Activated T-helper 17 cell treated with anti-CD3 and anti-CD28 coated beads, Interleukin-2, amount 50 U/mL, for 72 hours (primary cell): ENCODE data around the gene DRD4. TPM values are rescaled to one million over a fixed set of nuclear protein-coding genes. Genes with fewer than 3 reads are reported as not detected.
"Not testable (repeated sequence)": the region's sequence is repeated elsewhere in the genome, so short reads cannot be mapped to it uniquely, and the experiment has no call there.

Source experiments
- ATAC-seq: fragments of 150-1000 bp; cut with Tn5 transposase; replicated peaks from 2 replicates; pipeline ENCODE4 v1.10.0; 2021; ENCODE audit warnings: mild to moderate bottlenecking, moderate library complexity
- H3K27ac Mint-ChIP-seq: one replicate; pipeline ENCODE4 v1.8.0; 2022; ENCODE audit warnings: mixed read lengths
- H3K27me3 Mint-ChIP-seq: one replicate; pipeline ENCODE4 v1.8.0; 2022; ENCODE audit warnings: mixed read lengths
- H3K36me3 Mint-ChIP-seq: one replicate; pipeline ENCODE4 v1.8.0; 2022; ENCODE audit warnings: low read depth, mild to moderate bottlenecking, mixed read lengths
- H3K4me1 Mint-ChIP-seq: one replicate; pipeline ENCODE4 v1.8.0; 2022; ENCODE audit warnings: mixed read lengths
- H3K4me3 Mint-ChIP-seq: one replicate; pipeline ENCODE4 v1.8.0; 2022; ENCODE audit warnings: mild to moderate bottlenecking, mixed read lengths
- H3K9me3 Mint-ChIP-seq: one replicate; pipeline ENCODE4 v1.8.0; 2022; ENCODE audit warnings: mixed read lengths
- total RNA-seq, 2 donors: library from RNA; stranded (reverse); gene quantifications; one replicate each; pipeline ENCODE4 v1.2.3, GENCODE V29; 2022

Gene DRD4
- total RNA-seq, 2 donors from 2014 or later: 0.48 to 3.8 TPM

DNA sequence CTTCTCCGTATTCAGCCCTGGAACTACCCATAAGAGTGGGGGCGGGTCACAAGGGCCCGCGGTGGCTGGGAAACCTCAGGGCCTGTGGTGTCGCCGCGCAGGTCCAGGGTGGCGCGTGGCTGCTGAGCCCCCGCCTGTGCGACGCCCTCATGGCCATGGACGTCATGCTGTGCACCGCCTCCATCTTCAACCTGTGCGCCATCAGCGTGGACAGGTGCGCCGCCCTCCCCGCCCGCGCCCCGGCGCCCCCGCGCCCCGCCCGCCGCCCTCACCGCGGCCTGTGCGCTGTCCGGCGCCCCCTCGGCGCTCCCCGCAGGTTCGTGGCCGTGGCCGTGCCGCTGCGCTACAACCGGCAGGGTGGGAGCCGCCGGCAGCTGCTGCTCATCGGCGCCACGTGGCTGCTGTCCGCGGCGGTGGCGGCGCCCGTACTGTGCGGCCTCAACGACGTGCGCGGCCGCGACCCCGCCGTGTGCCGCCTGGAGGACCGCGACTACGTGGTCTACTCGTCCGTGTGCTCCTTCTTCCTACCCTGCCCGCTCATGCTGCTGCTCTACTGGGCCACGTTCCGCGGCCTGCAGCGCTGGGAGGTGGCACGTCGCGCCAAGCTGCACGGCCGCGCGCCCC lies 2.4 kb downstream of the DRD4 start:
- H3K4me3 Mint-ChIP-seq: no peak overlapping the region
- H3K27ac Mint-ChIP-seq: no peak overlapping the region
- peaks cover 10% of the 10 kb centered on the region for H3K36me3 Mint-ChIP-seq
- no peak for ATAC-seq
- no peaks in the 10 kb centered on the region for H3K4me1 Mint-ChIP-seq
- no peaks in the 10 kb centered on the region for H3K9me3 Mint-ChIP-seq
- peaks cover 8% of the 10 kb centered on the region for H3K27me3 Mint-ChIP-seq

DNA sequence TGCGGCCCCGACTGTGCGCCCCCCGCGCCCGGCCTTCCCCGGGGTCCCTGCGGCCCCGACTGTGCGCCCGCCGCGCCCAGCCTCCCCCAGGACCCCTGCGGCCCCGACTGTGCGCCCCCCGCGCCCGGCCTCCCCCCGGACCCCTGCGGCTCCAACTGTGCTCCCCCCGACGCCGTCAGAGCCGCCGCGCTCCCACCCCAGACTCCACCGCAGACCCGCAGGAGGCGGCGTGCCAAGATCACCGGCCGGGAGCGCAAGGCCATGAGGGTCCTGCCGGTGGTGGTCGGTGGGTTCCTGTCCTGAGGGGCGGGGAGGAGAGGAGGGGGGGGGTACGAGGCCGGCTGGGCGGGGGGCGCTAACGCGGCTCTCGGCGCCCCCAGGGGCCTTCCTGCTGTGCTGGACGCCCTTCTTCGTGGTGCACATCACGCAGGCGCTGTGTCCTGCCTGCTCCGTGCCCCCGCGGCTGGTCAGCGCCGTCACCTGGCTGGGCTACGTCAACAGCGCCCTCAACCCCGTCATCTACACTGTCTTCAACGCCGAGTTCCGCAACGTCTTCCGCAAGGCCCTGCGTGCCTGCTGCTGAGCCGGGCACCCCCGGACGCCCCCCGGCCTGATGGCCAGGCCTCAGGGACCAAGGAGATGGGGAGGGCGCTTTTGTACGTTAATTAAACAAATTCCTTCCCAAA lies 3.1 kb downstream of the DRD4 start:
- peak; percentile 39 for ATAC-seq
- no peak overlapping the region for H3K27ac Mint-ChIP-seq
- peak overlapping the region; percentile 22 for H3K4me3 Mint-ChIP-seq
- H3K4me1 Mint-ChIP-seq: no peaks in the 10 kb centered on the region
- peaks cover 8% of the 10 kb centered on the region for H3K27me3 Mint-ChIP-seq
- H3K36me3 Mint-ChIP-seq: peaks cover 10% of the 10 kb centered on the region
- no peaks in the 10 kb centered on the region for H3K9me3 Mint-ChIP-seq

DNA sequence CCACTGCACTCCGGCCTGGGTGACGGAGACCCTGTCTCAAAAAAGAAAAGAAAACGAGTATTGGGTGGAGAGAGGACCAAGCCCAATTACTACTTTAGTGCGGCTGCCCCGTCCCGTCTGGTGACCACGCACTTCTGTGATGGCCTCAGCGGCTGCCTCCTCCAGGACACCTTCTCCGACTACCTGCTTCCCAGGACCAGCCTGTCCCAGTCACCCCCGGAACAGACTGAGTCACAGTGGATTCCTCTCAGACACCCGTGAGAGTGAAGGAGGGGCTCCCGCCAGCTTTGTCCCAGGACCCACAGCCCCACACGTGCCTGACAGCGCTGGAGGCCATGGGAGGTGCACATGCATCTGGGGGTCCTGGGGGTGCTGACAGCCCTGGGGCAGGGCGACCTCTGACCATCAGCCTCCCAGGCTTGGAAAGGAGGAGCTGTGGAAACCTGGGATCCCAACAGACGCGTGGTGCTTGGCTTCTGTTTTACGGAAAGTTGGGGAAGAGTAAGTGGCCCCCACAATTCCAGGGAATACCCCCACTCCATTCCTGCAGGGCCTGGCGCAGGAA lies 4.8 kb downstream of the DRD4 start:
- peaks cover 22% of the 10 kb centered on the region for H3K36me3 Mint-ChIP-seq
- ATAC-seq: no peak
- H3K9me3 Mint-ChIP-seq: no peaks in the 10 kb centered on the region
- H3K27me3 Mint-ChIP-seq: peaks cover 5% of the 10 kb centered on the region
- H3K4me3 Mint-ChIP-seq: no peak overlapping the region
- no peak overlapping the region for H3K27ac Mint-ChIP-seq
- H3K4me1 Mint-ChIP-seq: no peaks in the 10 kb centered on the region

DNA sequence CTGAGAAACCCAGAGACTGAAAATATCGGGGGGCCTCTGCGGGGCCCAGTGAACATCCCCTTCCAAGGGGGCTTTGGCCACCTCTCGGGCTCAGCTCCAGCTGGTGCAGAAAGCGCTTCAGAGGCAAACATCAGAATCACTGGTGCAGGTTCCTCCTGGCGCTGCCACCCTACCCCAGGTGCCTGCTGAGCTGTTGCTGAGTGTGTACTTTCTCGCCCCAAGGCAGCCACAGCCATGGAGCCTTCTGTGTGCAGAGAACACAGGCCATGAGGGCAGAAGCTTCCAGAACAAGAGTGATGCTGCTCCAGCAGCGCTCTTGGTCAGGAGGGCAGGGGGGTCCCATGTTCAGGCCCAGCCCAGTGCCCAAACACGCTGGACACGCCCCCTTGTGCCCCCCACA lies 6.3 kb downstream of the DRD4 start:
- Mint-ChIP-seq H3K27me3 (no peaks in the 10 kb centered on the region), H3K4me1 (no peaks in the 10 kb centered on the region), H3K4me3 (no peak overlapping the region), H3K36me3 (peaks cover 31% of the 10 kb centered on the region), H3K27ac (no peak overlapping the region), H3K9me3 (no peaks in the 10 kb centered on the region)
- no peak for ATAC-seq

DNA sequence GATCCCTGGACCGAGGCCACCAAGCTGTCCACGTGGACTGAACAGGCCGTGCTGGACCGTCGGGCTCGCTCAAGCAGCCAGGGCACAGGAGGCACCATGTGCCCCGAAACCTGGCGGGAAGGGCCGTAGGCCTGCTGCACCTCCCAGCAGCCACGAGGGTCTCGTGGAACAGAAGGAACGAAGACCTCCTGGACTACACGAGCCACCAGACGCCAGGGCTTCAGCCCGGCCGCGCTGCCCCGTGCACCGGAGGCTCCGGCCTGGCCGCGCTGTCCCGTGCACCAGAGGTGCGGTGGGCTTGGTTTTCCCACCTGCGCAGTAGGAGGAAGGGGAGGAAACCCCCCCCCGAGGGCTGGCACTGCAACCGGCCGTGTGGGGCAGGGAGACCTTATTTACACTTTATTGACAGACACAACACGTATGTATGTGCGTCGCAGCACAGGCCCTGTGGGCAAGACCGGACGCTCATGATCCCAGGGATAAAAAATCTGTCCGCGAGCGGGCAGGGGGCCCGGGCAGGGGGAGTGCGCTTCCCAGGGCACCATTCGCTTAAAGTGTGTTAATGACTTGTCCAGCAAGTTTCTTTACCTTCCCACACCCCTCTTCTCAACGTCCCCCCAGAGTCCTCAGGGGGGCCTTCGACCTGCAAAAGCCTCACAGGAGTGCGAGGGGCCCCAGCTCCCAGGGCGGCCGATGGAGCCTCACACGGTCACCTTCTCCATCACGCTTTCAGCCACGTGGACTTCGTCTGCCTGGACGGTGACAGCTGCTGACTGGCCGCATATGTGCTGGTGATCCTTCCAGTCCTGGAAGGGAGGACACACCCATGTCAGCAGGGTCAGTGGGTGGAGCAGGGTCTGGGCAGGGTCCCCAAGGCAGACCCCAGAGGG lies 7.0 kb downstream of the DRD4 start:
- Mint-ChIP-seq H3K4me3 (no peak overlapping the region), H3K27ac (no peak overlapping the region), H3K27me3 (no peaks in the 10 kb centered on the region), H3K4me1 (no peaks in the 10 kb centered on the region), H3K36me3 (peaks cover 32% of the 10 kb centered on the region), H3K9me3 (no peaks in the 10 kb centered on the region)
- no peak for ATAC-seq

DNA sequence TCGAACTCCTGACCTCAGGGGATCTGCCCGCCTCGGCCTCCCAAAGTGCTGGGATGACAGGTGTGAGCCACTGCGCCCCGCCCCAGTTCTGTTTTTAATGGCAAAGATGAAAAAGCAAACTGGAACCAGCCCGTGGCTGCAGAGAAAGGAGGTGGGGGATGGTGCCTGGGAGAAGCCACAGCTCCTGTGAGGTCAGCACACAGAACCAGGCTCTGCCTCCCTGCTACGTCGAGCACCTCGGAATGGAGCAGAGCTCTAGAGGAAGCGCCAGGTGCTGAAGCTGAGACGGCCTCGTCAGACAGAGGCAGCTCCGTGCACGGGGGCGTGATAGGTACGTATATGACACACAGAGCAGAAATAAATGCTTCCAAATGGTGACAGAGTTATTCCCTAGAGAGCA lies 8.5 kb downstream of the DRD4 start:
- Mint-ChIP-seq H3K36me3 (peaks cover 46% of the 10 kb centered on the region), H3K4me3 (no peak overlapping the region), H3K27ac (no peak overlapping the region), H3K4me1 (no peaks in the 10 kb centered on the region), H3K27me3 (no peaks in the 10 kb centered on the region), H3K9me3 (no peaks in the 10 kb centered on the region)
- no peak for ATAC-seq

DNA sequence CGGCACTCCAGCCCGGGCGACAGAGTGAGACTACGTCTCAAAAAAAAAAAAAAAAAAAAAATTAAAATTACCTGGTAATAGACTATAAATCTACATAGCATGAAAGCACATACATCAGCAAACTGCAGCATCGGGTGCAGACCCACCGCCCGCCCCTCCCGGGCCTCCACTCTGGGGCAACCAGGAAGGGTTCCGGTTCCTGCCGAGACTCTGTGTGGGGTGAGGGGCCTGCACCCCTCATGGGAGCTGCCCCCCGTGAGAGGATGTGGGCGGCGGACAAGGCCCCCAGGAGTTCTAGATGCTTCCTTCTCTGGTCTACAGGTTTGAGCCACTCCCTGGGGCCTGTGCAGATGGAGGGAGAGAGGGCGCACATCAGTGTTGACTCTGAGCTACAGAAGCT lies 9.1 kb downstream of the DRD4 start:
- ATAC-seq: no peak
- Mint-ChIP-seq H3K9me3 (no peaks in the 10 kb centered on the region), H3K27ac (no peak overlapping the region), H3K36me3 (peaks cover 51% of the 10 kb centered on the region), H3K27me3 (no peaks in the 10 kb centered on the region), H3K4me3 (no peak overlapping the region), H3K4me1 (no peaks in the 10 kb centered on the region)

DNA sequence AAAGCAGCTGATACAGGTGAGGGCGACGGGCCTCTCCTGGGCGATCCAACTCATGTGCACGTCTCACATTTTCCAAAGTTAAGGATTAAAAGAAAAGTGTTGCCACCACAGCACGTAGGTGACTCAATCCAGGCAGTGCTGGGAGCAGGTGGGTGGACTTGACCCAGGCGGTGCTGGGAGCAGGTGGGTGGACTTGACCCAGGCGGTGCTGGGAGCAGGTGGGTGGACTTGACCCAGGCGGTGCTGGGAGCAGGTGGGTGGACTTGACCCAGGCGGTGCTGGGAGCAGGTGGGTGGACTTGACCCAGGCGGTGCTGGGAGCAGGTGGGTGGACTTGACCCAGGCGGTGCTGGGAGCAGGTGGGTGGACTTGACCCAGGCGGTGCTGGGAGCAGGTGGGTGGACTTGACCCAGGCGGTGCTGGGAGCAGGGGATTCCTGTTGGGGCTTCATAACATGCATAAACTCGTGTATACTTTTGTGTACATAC lies 10.6 kb downstream of the DRD4 start:
- not testable (repeated sequence) for H3K4me1 Mint-ChIP-seq, H3K9me3 Mint-ChIP-seq, H3K4me3 Mint-ChIP-seq, ATAC-seq, H3K27ac Mint-ChIP-seq, H3K27me3 Mint-ChIP-seq
- H3K36me3 Mint-ChIP-seq: peaks cover 63% of the 10 kb centered on the region

DNA sequence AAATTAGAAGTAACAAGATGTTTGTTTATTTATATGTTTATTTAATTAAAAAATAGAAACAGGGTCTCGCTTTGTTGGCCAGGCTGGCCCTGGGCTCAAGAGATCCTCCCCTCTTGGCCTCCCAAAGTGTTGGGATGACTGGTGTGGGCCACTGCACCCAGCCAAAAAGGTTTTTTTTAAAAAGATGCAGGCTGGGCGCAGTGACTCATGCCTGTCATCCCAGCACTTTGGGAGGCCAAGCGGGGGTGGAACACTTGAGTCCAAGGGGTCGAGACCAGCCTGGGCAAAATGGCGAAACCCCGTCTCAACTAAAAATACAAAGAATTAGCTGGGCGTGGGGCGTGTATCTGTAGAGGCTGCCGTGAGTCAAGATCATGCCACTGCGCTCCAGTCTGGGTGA lies 13.4 kb downstream of the DRD4 start:
- ATAC-seq: no peak
- no peak overlapping the region for H3K27ac Mint-ChIP-seq
- no peaks in the 10 kb centered on the region for H3K9me3 Mint-ChIP-seq
- H3K27me3 Mint-ChIP-seq: no peaks in the 10 kb centered on the region
- peaks cover 74% of the 10 kb centered on the region for H3K36me3 Mint-ChIP-seq
- no peaks in the 10 kb centered on the region for H3K4me1 Mint-ChIP-seq
- no peak overlapping the region for H3K4me3 Mint-ChIP-seq

DNA sequence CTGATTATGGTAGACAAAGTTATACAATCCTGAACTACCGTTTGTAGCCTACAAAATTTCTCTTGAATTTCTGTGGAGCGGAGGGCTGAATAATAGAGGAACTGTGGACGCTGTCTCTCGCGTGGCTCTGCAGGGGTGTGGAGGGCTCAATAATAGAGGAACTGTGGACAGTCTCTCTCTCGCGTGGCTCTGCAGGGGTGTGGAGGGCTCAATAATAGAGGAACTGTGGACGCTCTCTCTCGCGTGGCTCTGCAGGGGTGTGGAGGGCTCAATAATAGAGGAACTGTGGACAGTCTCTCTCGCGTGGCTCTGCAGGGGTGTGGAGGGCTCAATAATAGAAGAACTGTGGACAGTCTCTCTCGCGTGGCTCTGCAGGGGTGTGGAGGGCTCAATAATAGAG lies 16.1 kb downstream of the DRD4 start:
- not testable (repeated sequence) for ATAC-seq, H3K27ac Mint-ChIP-seq, H3K4me1 Mint-ChIP-seq, H3K4me3 Mint-ChIP-seq, H3K9me3 Mint-ChIP-seq, H3K27me3 Mint-ChIP-seq
- peaks cover 60% of the 10 kb centered on the region for H3K36me3 Mint-ChIP-seq

DNA sequence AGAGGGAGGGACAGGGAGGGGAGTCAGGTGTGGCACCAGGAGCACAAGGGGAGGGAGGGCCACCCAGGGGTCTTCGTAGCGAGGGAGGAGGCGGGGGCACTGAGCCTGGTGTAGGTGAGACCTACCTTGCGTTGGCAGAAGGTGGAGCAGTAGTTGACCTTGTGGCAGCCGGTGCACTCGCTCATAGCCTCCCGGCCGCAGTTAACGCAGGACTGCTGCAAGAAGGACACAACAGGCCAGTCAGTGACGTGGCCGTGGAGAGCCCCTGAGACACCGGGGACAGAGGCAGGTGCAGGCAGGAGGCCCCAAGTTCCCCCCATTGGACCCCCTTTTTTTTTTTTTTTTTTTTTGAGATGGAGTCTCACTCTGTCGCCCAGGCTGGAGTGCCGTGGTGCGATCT lies 16.8 kb downstream of the DRD4 start:
- no peak for ATAC-seq
- no peak overlapping the region for H3K4me3 Mint-ChIP-seq
- no peaks in the 10 kb centered on the region for H3K4me1 Mint-ChIP-seq
- H3K36me3 Mint-ChIP-seq: peaks cover 55% of the 10 kb centered on the region
- no peaks in the 10 kb centered on the region for H3K9me3 Mint-ChIP-seq
- H3K27ac Mint-ChIP-seq: no peak overlapping the region
- H3K27me3 Mint-ChIP-seq: no peaks in the 10 kb centered on the region

DNA sequence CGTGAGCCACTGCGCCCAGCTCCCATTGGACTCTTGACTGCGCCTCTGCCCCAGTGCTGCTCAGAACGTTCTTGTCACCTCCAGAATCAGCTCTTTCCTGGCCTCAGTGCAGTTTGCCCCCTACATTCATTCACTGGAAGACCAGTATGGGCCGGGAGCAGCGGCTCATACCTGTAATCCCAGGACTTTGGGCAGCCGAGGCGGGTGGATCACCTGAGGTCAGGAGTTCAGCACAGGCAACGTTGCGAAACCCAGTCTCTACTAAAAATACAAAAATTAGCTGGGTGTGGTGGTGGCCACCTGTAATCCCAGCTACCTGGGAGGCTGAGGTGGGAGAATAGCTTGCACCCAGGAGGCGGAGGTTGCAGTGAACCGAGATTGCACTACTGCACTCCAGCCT lies 17.4 kb downstream of the DRD4 start:
- H3K36me3 Mint-ChIP-seq: peaks cover 50% of the 10 kb centered on the region
- not testable (repeated sequence) for H3K9me3 Mint-ChIP-seq, H3K27me3 Mint-ChIP-seq, ATAC-seq, H3K4me1 Mint-ChIP-seq, H3K4me3 Mint-ChIP-seq, H3K27ac Mint-ChIP-seq

DNA sequence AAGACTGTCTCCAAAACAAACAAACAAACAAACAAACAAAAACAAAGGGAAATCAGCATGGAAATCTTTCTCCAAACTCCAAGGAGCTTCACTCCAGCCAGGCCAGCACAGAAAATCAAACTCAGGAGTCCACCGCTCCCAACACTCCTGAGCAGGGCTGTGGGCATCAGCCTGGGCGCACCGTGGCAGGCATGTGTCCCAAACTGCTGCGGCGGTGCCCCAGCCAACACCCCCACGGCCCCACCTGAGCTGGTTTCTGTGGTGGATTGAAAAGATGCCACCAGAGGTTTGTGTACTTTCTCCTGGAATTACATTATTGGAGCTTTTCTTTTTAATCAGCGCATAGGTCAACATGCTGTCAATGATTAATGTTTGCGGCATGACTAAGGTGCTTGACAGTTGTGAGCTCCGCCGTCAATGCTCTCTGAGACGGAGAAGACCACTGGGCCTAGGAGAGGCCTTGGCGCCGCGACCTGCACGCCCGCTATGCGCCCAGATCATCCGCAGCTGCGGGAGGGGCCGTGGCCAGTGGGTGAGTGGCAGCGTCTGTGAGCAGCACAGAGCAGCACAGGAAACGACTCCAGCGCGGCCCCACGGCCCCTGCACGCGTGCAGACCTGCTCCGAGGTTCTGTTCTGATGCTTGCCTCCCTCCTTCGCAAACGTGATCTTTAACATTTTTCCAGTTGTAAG lies 18.1 kb downstream of the DRD4 start:
- Mint-ChIP-seq H3K27me3 (no peaks in the 10 kb centered on the region), H3K9me3 (no peaks in the 10 kb centered on the region), H3K27ac (no peak overlapping the region), H3K4me3 (no peak overlapping the region), H3K36me3 (peaks cover 50% of the 10 kb centered on the region), H3K4me1 (no peaks in the 10 kb centered on the region)
- ATAC-seq: no peak

DNA sequence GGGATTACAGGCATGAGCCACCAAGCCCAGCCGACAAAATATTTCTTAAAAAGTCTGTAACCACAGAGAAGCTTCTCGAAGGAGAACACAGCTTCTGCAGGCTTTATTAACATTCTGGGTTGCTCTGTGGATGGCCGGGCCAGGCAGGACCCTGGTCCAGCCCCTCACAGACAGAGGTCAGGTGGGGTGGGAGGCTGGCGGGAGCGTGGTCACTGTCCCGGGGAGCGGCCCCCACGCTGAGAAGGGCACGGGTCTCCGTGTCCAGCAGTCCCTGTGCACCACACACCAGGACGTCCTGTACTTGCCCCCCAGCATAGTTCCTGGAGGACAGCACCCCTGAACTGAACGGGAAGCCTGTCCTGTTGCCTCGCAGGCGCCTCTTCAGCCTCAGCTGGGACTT lies 19.4 kb downstream of the DRD4 start:
- no peaks in the 10 kb centered on the region for H3K9me3 Mint-ChIP-seq
- no peak overlapping the region for H3K4me3 Mint-ChIP-seq
- no peaks in the 10 kb centered on the region for H3K4me1 Mint-ChIP-seq
- no peak for ATAC-seq
- H3K36me3 Mint-ChIP-seq: peaks cover 39% of the 10 kb centered on the region
- no peaks in the 10 kb centered on the region for H3K27me3 Mint-ChIP-seq
- H3K27ac Mint-ChIP-seq: no peak overlapping the region
